Stimulated activated CD8-positive, alpha-beta memory T cell treated with anti-CD3 and anti-CD28 coated beads, Interleukin-4, amount 100 ng/mL, for 1 hour (primary cell): ENCODE data around the gene NR2F1-AS1.

Experiments used
- DNase-seq, 2 donors: peaks; one replicate each; pipeline ENCODE4 v3.0.0-alpha.2; 2020; ENCODE audit warnings: low read depth in 2 of 2, low spot score in 1 of 2

The NR2F1-AS1 gene

GRCh38 chr5:93589829-93590215 lies 8.8 kb upstream of the NR2F1-AS1 start:
- no peak for DNase-seq

GRCh38 chr5:93589152-93589828 lies 8.3 kb upstream of the NR2F1-AS1 start:
- DNase-seq, result no peak

- DNase-seq, result no peak
Measured at GRCh38 chr5:93588352-93589151, 7.5 kb upstream of the NR2F1-AS1 start.

- DNase-seq, result no peak
Measured at GRCh38 chr5:93587597-93588351, 6.8 kb upstream of the NR2F1-AS1 start.

GRCh38 chr5:93586736-93587596 lies 5.9 kb upstream of the NR2F1-AS1 start:
- DNase-seq, result no peak

GRCh38 chr5:93585767-93586385 lies 4.9 kb upstream of the NR2F1-AS1 start:
- DNase-seq, result no peak

- DNase-seq, result no peak
Measured at GRCh38 chr5:93585041-93585766, 4.2 kb upstream of the NR2F1-AS1 start.

- DNase-seq, result no peak
Measured at GRCh38 chr5:93584596-93585040, 3.6 kb upstream of the NR2F1-AS1 start.

GRCh38 chr5:93583768-93584595 lies 3.0 kb upstream of the NR2F1-AS1 start:
- no peak for DNase-seq

GRCh38 chr5:93583439-93583767 lies 2.4 kb upstream of the NR2F1-AS1 start:
- DNase-seq, result no peak

- no peak for DNase-seq
Measured at GRCh38 chr5:93582677-93583438, 1.8 kb upstream of the NR2F1-AS1 start, which contains the start of gene NR2F1. Gene NR2F1, plus strand, starts transcription at chr5:93583222. Its CDS starts 1,802 bp downstream, at chr5:93585024.

- DNase-seq, result no peak
Measured at GRCh38 chr5:93582167-93582462, 1.1 kb upstream of the NR2F1-AS1 start.

GRCh38 chr5:93580063-93580926 lies 724 bp downstream of the NR2F1-AS1 start:
- no peak for DNase-seq

- no peak for DNase-seq
Measured at GRCh38 chr5:93579692-93580062, 1.3 kb downstream of the NR2F1-AS1 start.

GRCh38 chr5:93578813-93579691 lies 2.0 kb downstream of the NR2F1-AS1 start:
- DNase-seq, result no peak
